Nephron progenitor cell (in vitro differentiated cells): ENCODE results near the gene PDPK1.
"Not testable (repeated sequence)": the region's sequence is repeated elsewhere in the genome, so short reads cannot be mapped to it uniquely, and the experiment has no call there.

ENCODE experiments used
- DNase-seq: peaks from one replicate; pipeline ENCODE4 v3.0.0; 2021
- H3K27ac Mint-ChIP-seq: 2 replicates; pipeline ENCODE4 v1.8.0; 2021; ENCODE audit warnings: mild to moderate bottlenecking, moderate library complexity, mixed read lengths
- H3K27me3 Mint-ChIP-seq: 2 replicates; pipeline ENCODE4 v1.8.0; 2021; ENCODE audit warnings: mild to moderate bottlenecking, low read depth, mixed read lengths; ENCODE audit not compliant: poor library complexity
- H3K36me3 Mint-ChIP-seq: 2 replicates; pipeline ENCODE4 v1.8.0; 2021; ENCODE audit warnings: low read depth, mixed read lengths
- H3K4me1 Mint-ChIP-seq: 2 replicates; pipeline ENCODE4 v1.8.0; 2021; ENCODE audit warnings: mixed read lengths
- H3K4me3 Mint-ChIP-seq: 2 replicates; pipeline ENCODE4 v1.8.0; 2021; ENCODE audit warnings: mild to moderate bottlenecking, moderate library complexity, mixed read lengths
- H3K9me3 Mint-ChIP-seq: 2 replicates; pipeline ENCODE4 v1.8.0; 2021; ENCODE audit warnings: mild to moderate bottlenecking, moderate library complexity, mixed read lengths
- TF ChIP-seq, protein P1 (sequence below): fragments of 200-600 bp; sonication (generic); IDR thresholded peaks from 2 replicates; pipeline ENCODE4 v1.5.0; 2021; ENCODE audit warnings: antibody characterized with exemption

The PDPK1 gene

GRCh38 chr16:2560798-2561133, 22.9 kb downstream of the PDPK1 start:
- TF ChIP-seq, protein P1, sequence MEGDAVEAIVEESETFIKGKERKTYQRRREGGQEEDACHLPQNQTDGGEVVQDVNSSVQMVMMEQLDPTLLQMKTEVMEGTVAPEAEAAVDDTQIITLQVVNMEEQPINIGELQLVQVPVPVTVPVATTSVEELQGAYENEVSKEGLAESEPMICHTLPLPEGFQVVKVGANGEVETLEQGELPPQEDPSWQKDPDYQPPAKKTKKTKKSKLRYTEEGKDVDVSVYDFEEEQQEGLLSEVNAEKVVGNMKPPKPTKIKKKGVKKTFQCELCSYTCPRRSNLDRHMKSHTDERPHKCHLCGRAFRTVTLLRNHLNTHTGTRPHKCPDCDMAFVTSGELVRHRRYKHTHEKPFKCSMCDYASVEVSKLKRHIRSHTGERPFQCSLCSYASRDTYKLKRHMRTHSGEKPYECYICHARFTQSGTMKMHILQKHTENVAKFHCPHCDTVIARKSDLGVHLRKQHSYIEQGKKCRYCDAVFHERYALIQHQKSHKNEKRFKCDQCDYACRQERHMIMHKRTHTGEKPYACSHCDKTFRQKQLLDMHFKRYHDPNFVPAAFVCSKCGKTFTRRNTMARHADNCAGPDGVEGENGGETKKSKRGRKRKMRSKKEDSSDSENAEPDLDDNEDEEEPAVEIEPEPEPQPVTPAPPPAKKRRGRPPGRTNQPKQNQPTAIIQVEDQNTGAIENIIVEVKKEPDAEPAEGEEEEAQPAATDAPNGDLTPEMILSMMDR = peak; percentile 40
- H3K4me1 Mint-ChIP-seq, H3K36me3 Mint-ChIP-seq, H3K4me3 Mint-ChIP-seq, H3K27me3 Mint-ChIP-seq, H3K9me3 Mint-ChIP-seq, H3K27ac Mint-ChIP-seq: not testable (repeated sequence)
- peak; percentile 79 for DNase-seq

DNA sequence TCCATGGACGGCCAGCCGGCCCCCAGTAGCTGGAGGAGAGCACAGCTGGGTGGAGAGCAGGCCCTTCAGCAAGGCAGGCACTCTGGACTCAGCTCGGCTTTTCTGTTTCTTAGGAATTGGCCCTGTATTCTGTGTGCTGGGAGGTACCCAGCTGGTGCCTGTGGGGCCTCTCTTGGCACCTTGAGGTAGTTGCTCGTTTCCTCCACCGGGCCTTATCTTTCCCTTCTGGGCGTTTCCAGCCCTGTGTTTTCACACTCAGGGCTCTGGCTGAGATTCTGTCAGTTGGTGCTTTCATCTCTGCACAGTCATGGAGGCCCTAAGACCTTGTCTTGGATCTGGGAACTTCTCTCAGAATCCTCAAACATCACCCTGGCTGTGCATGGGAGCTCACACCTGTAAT, 29.7 kb downstream of the PDPK1 start:
- not testable (repeated sequence) for H3K4me1 Mint-ChIP-seq, H3K27ac Mint-ChIP-seq, H3K36me3 Mint-ChIP-seq, H3K9me3 Mint-ChIP-seq, DNase-seq, H3K27me3 Mint-ChIP-seq, H3K4me3 Mint-ChIP-seq

DNA sequence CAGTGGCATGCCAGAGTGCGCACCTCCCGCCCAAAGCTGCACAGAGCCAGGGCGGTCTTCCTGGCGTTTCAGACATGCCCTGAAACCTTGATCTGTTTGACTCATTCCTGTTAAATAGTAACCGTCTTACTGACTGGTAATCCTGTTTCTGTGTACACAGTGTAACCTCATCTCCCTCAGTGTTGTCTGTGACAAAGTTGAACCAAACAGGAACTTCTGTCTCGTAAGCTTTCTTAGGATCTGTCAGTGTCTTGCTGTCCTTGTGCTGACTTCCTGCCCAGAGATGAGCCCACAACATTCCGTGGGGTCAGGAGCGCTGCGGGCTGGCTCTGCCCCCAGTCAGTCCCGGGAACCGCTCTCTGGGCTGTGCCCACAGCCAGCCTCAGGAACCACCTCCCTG, 30.8 kb downstream of the PDPK1 start:
- DNase-seq, H3K9me3 Mint-ChIP-seq, H3K36me3 Mint-ChIP-seq, H3K27me3 Mint-ChIP-seq, H3K4me1 Mint-ChIP-seq, H3K27ac Mint-ChIP-seq, H3K4me3 Mint-ChIP-seq: not testable (repeated sequence)

- H3K9me3 Mint-ChIP-seq, H3K36me3 Mint-ChIP-seq, H3K27ac Mint-ChIP-seq, H3K4me1 Mint-ChIP-seq, H3K27me3 Mint-ChIP-seq, DNase-seq, H3K4me3 Mint-ChIP-seq: not testable (repeated sequence)
These were observed 34.9 kb downstream of the PDPK1 start for GRCh38 chr16:2572704-2573103.

GRCh38 chr16:2575839-2576238, 38.0 kb downstream of the PDPK1 start:
- H3K36me3 Mint-ChIP-seq, DNase-seq, H3K9me3 Mint-ChIP-seq, H3K27me3 Mint-ChIP-seq, H3K27ac Mint-ChIP-seq, H3K4me3 Mint-ChIP-seq, H3K4me1 Mint-ChIP-seq: not testable (repeated sequence)

DNA sequence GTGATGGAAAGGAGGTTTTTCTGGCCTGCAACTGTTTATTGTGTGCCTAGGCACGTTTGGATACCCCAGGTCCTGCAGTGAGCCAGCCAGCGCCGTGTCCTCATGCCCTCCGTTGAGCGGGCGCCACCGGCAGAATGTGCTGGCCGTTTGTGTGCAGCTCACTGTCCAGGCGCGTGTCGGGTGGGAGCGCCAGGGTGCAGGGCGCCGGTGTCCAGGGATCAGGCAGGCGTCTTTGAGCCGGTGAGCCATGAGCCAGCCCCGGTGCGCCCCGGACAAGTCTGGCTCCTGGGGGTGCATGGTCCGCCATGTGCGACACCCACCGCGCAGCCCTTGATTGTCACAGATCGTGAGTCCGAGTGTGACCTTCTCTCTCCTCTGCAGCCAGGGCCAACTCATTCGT, 39.2 kb downstream of the PDPK1 start:
- H3K27me3 Mint-ChIP-seq, H3K36me3 Mint-ChIP-seq, H3K27ac Mint-ChIP-seq, DNase-seq, H3K9me3 Mint-ChIP-seq, H3K4me3 Mint-ChIP-seq, H3K4me1 Mint-ChIP-seq: not testable (repeated sequence)

DNA sequence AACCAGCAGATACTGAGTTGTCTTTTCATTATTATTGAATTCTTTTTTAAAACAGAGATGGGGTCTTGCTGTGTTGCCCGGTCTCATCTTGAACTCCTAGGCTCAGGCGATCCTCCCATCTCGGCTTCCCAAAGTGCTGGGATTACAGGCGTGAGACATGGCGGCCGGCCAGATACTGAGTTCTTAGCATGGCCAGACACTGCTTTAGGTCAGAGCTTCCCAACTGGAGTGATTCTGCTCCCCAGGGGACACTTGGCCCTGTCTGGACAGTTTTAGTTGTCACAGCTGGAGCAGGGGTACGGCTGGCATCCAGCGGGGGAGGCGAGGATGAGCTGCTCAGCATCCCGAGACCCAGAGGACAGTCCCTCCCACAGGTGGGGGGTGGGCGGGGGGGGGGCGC, 41.1 kb downstream of the PDPK1 start:
- H3K36me3 Mint-ChIP-seq, DNase-seq, H3K4me1 Mint-ChIP-seq, H3K27me3 Mint-ChIP-seq, H3K9me3 Mint-ChIP-seq, H3K4me3 Mint-ChIP-seq, H3K27ac Mint-ChIP-seq: not testable (repeated sequence)

- H3K27me3 Mint-ChIP-seq, H3K27ac Mint-ChIP-seq, H3K4me3 Mint-ChIP-seq, H3K4me1 Mint-ChIP-seq, H3K36me3 Mint-ChIP-seq, H3K9me3 Mint-ChIP-seq: not testable (repeated sequence)
- DNase-seq = peak; percentile 52
These were observed 42.3 kb downstream of the PDPK1 start for GRCh38 chr16:2580143-2580542.

- not testable (repeated sequence) for H3K9me3 Mint-ChIP-seq, H3K27ac Mint-ChIP-seq, H3K27me3 Mint-ChIP-seq, H3K4me3 Mint-ChIP-seq, H3K36me3 Mint-ChIP-seq, H3K4me1 Mint-ChIP-seq, DNase-seq
These were observed 43.0 kb downstream of the PDPK1 start for GRCh38 chr16:2580818-2581217.

DNA sequence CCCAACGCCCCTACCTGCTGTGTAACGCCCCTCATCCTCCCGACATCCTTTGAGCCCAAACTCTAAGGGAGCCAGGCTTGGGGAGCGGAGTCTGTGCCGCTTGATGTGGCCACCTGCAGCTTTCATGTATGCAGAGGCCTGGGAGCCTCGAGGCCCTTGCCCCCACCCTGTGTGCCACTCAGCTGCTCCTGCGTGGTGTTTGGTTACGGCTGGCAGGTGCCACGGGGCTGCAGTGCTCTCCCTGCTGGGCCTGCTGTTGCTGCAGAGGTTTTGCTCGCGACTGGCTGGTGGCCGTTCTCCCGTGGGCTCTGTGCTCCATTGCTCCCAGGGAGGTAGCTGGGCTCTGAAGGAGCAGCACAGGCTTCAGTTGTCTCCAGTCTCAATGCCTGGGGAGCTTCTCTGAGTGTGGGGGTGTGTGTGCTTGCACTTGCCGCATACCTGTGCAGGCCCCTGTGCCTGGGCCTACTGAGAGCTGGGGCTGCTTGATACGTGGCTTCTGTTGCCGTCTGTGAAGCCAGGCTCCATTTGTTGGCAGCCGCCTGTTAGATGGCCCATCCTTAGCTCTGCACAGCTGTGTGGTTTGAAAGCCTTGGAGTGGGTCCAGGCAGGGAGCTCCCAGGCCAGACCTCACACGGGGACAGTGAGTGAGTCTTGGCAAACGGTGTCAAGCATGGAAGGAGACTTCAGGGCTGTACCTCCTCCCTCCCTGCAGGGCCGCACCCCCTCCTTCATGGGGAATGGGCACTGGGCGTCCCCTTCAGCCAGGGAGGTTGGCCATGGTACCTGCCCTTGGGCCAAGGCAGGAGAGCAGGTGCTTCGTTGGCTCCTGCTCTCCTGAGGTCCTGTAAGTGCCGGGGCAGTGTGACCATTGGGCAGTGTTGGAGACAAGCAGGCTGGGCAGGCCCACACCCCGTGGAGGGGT, 47.2 kb downstream of the PDPK1 start:
- H3K36me3 Mint-ChIP-seq = peaks cover 19% of the 10 kb centered on the region
- H3K4me1 Mint-ChIP-seq = no peaks in the 10 kb centered on the region
- TF ChIP-seq, protein P1 = no peak
- no peaks in the 10 kb centered on the region for H3K9me3 Mint-ChIP-seq
- no peak for DNase-seq
- no peaks in the 10 kb centered on the region for H3K27me3 Mint-ChIP-seq
- no peak overlapping the region for H3K27ac Mint-ChIP-seq
- no peak overlapping the region for H3K4me3 Mint-ChIP-seq
